Loucy (cell line): ENCODE measurements around the gene CSN2.

ENCODE experiments used
- EZH2phosphoT487 ChIP-seq: fragments of 200-600 bp; IDR thresholded peaks from 2 replicates; pipeline ENCODE4 v1.6.1; 2018; ENCODE audit warnings: antibody characterized with exemption, mild to moderate bottlenecking, moderate library complexity, borderline replicate concordance
- TF ChIP-seq, protein P1 (sequence below): fragments of 200-600 bp; sonication (generic); conservative IDR thresholded peaks from 2 replicates; pipeline ENCODE4 v1.5.1; 2014; ENCODE audit warnings: mild to moderate bottlenecking, antibody characterized with exemption, low read length

- TF ChIP-seq, protein P1, sequence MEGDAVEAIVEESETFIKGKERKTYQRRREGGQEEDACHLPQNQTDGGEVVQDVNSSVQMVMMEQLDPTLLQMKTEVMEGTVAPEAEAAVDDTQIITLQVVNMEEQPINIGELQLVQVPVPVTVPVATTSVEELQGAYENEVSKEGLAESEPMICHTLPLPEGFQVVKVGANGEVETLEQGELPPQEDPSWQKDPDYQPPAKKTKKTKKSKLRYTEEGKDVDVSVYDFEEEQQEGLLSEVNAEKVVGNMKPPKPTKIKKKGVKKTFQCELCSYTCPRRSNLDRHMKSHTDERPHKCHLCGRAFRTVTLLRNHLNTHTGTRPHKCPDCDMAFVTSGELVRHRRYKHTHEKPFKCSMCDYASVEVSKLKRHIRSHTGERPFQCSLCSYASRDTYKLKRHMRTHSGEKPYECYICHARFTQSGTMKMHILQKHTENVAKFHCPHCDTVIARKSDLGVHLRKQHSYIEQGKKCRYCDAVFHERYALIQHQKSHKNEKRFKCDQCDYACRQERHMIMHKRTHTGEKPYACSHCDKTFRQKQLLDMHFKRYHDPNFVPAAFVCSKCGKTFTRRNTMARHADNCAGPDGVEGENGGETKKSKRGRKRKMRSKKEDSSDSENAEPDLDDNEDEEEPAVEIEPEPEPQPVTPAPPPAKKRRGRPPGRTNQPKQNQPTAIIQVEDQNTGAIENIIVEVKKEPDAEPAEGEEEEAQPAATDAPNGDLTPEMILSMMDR, result no peak
- no peak for TF ChIP-seq EZH2phosphoT487
Observed at GRCh38 chr4:69957209-69957608, 8.3 kb downstream of the CSN2 start.
